IMR-90 (cell line): ENCODE data around the gene ABR. TPM values are rescaled to one million over a fixed set of nuclear protein-coding genes. Genes with fewer than 3 reads are reported as not detected.

ENCODE experiments used
- ATAC-seq: fragments of 200-7000 bp; cut with Tn5 transposase; 2 replicates; pipeline ENCODE4 v1.9.1; 2020; ENCODE audit warnings: low read depth, mild to moderate bottlenecking, moderate library complexity
- BruUV-seq: library from RNA; stranded (reverse); fragments of 400-500 nt; replicated peaks from 2 replicates; lab custom pipeline; 2021; lab: Mats Ljungman, UMichigan
- CTCF ChIA-PET: fragments of 300-600 bp; formaldehyde crosslinking; extraction: SDS; loops from one replicate; lab custom pipeline; 2021; ENCODE audit warnings: antibody characterized with exemption; lab: Yijun Ruan, JAX
- POLR2A ChIA-PET: fragments of 300-600 bp; sonication (Branson Sonifier 250); formaldehyde crosslinking; loops from one replicate; lab custom pipeline; 2022; ENCODE audit warnings: antibody characterized with exemption; ENCODE audit not compliant: unreplicated experiment; lab: Charles Lee
- DNase-seq: peaks from one replicate; pipeline ENCODE4 v3.0.0; 2013
- H2AFZ ChIP-seq: replicated peaks from 2 replicates; pipeline ENCODE3; 2013; ENCODE audit warnings: low read length, mild to moderate bottlenecking; ENCODE audit not compliant: poor library complexity
- H2AK5ac ChIP-seq: 2 replicates; pipeline ENCODE4 v1.6.1; 2013; ENCODE audit warnings: low read depth, low read length, inconsistent platforms
- H2AK9ac ChIP-seq: replicated peaks from 2 replicates; pipeline ENCODE3; 2013; ENCODE audit warnings: mild to moderate bottlenecking, low read depth, low read length, moderate library complexity; ENCODE audit not compliant: poor library complexity
- H2BK120ac ChIP-seq: 2 replicates; pipeline ENCODE4 v1.6.1; 2013; ENCODE audit warnings: low read depth, low read length, inconsistent platforms
- H2BK15ac ChIP-seq: 3 replicates; pipeline ENCODE4 v1.6.1; 2013; ENCODE audit warnings: low read depth, low read length, inconsistent platforms
- H2BK20ac ChIP-seq: 2 replicates; pipeline ENCODE4 v1.6.1; 2013; ENCODE audit warnings: low read depth, mild to moderate bottlenecking, inconsistent platforms, low read length, moderate library complexity
- H2BK5ac ChIP-seq: 2 replicates; pipeline ENCODE4 v1.6.1; 2013; ENCODE audit warnings: mild to moderate bottlenecking, low read depth, low read length, inconsistent platforms; ENCODE audit not compliant: poor library complexity, severe bottlenecking
- H3K14ac ChIP-seq: replicated peaks from 2 replicates; pipeline ENCODE4 v1.6.1; 2013; ENCODE audit warnings: low read depth, low read length, inconsistent platforms
- H3K18ac ChIP-seq: 2 replicates; pipeline ENCODE4 v1.6.1; 2013; ENCODE audit warnings: low read depth, low read length, control low read depth
- H3K23ac ChIP-seq: 2 replicates; pipeline ENCODE4 v1.6.1; 2013; ENCODE audit warnings: low read depth, low read length, inconsistent platforms
- H3K27ac ChIP-seq: 2 replicates; pipeline ENCODE4 v1.5.1; 2013; ENCODE audit warnings: mild to moderate bottlenecking, control low read depth, low read length; ENCODE audit not compliant: insufficient read depth
- H3K27me3 ChIP-seq: 2 replicates; pipeline ENCODE4 v1.6.1; 2013; ENCODE audit warnings: low read length; ENCODE audit not compliant: control insufficient read depth, insufficient read depth
- H3K36me3 ChIP-seq: 2 replicates; pipeline ENCODE4 v1.6.1; 2013; ENCODE audit warnings: low read length, mixed read lengths; ENCODE audit not compliant: control insufficient read depth, insufficient read depth
- H3K4ac ChIP-seq: 2 replicates; pipeline ENCODE4 v1.6.1; 2013; ENCODE audit warnings: low read depth, low read length, inconsistent platforms
- H3K4me1 ChIP-seq: 2 replicates; pipeline ENCODE4 v1.6.1; 2013; ENCODE audit warnings: low read length, mixed read lengths; ENCODE audit not compliant: control insufficient read depth, insufficient read depth
- H3K4me2 ChIP-seq: 2 replicates; pipeline ENCODE4 v1.6.1; 2013; ENCODE audit warnings: low read depth, mild to moderate bottlenecking, control low read depth, low read length, moderate library complexity
- H3K4me3 ChIP-seq: 2 replicates; pipeline ENCODE4 v1.5.1; 2013; ENCODE audit warnings: low read depth, mild to moderate bottlenecking, control low read depth, low read length, moderate library complexity; ENCODE audit not compliant: insufficient read depth
- H3K56ac ChIP-seq: 2 replicates; pipeline ENCODE4 v1.6.1; 2013; ENCODE audit warnings: low read length, inconsistent platforms; ENCODE audit not compliant: insufficient read depth; ENCODE audit errors: extremely low read depth
- H3K79me1 ChIP-seq, 2 experiments: 2 replicates each; pipeline ENCODE4 v1.6.1; 2013; ENCODE audit warnings: low read length in 2 of 2, inconsistent platforms in 1 of 2, low read depth in 1 of 2
- H3K9ac ChIP-seq: 2 replicates; pipeline ENCODE4 v1.6.1; 2013; ENCODE audit warnings: low read depth, low read length, control low read depth
- H3K9me1 ChIP-seq: 2 replicates; pipeline ENCODE4 v1.6.1; 2013; ENCODE audit warnings: low read length, inconsistent platforms; ENCODE audit not compliant: insufficient read depth
- H3K9me3 ChIP-seq: 2 replicates; pipeline ENCODE4 v1.6.1; 2013; ENCODE audit warnings: low read length; ENCODE audit not compliant: control insufficient read depth, insufficient read depth
- H4K20me1 ChIP-seq: 2 replicates; pipeline ENCODE4 v1.6.1; 2013; ENCODE audit warnings: low read length, inconsistent platforms; ENCODE audit not compliant: insufficient read depth
- H4K5ac ChIP-seq: 2 replicates; pipeline ENCODE4 v1.6.1; 2013; ENCODE audit warnings: mild to moderate bottlenecking, low read depth, low read length, control low read depth
- H4K8ac ChIP-seq, 2 experiments: 2 replicates each; pipeline ENCODE4 v1.6.1; 2013; ENCODE audit warnings: low read depth in 2 of 2, low read length in 2 of 2, control low read depth in 1 of 2, inconsistent platforms in 1 of 2
- H4K91ac ChIP-seq: 2 replicates; pipeline ENCODE4 v1.6.1; 2013; ENCODE audit warnings: low read depth, low read length, inconsistent platforms; ENCODE audit not compliant: insufficient read depth
- CEBPB ChIP-seq: IDR thresholded peaks from 2 replicates; pipeline ENCODE4 v1.6.1; 2012; ENCODE audit warnings: low read depth, low read length, improper control_type of control experiment
- CHD1 ChIP-seq: IDR thresholded peaks from 2 replicates; pipeline ENCODE4 v1.6.1; 2012; ENCODE audit warnings: low read depth, low read length, improper control_type of control experiment
- CTCF ChIP-seq: conservative IDR thresholded peaks from 2 replicates; pipeline ENCODE4 v1.5.1; 2012; ENCODE audit warnings: mild to moderate bottlenecking, low read depth, low read length, improper control_type of control experiment
- ELK1 ChIP-seq: fragments of 150-350 bp; IDR thresholded peaks from 2 replicates; pipeline ENCODE4 v1.6.1; 2016; ENCODE audit warnings: low read depth, mild to moderate bottlenecking, low read length, moderate library complexity, borderline replicate concordance
- FOS ChIP-seq: fragments of 150-350 bp; IDR thresholded peaks from 2 replicates; pipeline ENCODE4 v1.6.1; 2016; ENCODE audit warnings: low read depth, low read length
- MAFK ChIP-seq: IDR thresholded peaks from 2 replicates; pipeline ENCODE4 v1.6.1; 2012; ENCODE audit warnings: low read depth, low read length, improper control_type of control experiment
- MAZ ChIP-seq: IDR thresholded peaks from 2 replicates; pipeline ENCODE4 v1.6.1; 2012; ENCODE audit warnings: low read depth, mild to moderate bottlenecking, low read length, improper control_type of control experiment, moderate library complexity, borderline replicate concordance
- MXI1 ChIP-seq: IDR thresholded peaks from 2 replicates; pipeline ENCODE4 v1.6.1; 2012; ENCODE audit warnings: low read depth, mild to moderate bottlenecking, low read length, moderate library complexity, borderline replicate concordance
- NFE2L2 ChIP-seq: fragments of 150-350 bp; IDR thresholded peaks from 2 replicates; pipeline ENCODE4 v1.6.1; 2016; ENCODE audit warnings: low read depth, mild to moderate bottlenecking, low read length
- POLR2A ChIP-seq: IDR thresholded peaks from 2 replicates; pipeline ENCODE4 v1.6.1; 2012; ENCODE audit warnings: mild to moderate bottlenecking, low read depth, low read length
- RAD21 ChIP-seq: IDR thresholded peaks from 2 replicates; pipeline ENCODE4 v1.6.1; 2012; ENCODE audit warnings: low read length, improper control_type of control experiment
- RCOR1 ChIP-seq: IDR thresholded peaks from 2 replicates; pipeline ENCODE4 v1.6.1; 2012; ENCODE audit warnings: mild to moderate bottlenecking, low read length, improper control_type of control experiment; ENCODE audit not compliant: insufficient replicate concordance
- RFX5 ChIP-seq: IDR thresholded peaks from 2 replicates; pipeline ENCODE4 v1.8.0; 2012; ENCODE audit warnings: low read depth, mild to moderate bottlenecking, low read length, moderate library complexity
- SMC3 ChIP-seq: fragments of 150-350 bp; IDR thresholded peaks from 2 replicates; pipeline ENCODE4 v1.6.1; 2016; ENCODE audit warnings: low read depth, mild to moderate bottlenecking, antibody characterized with exemption, low read length, moderate library complexity
- USF2 ChIP-seq: fragments of 150-350 bp; IDR thresholded peaks from 2 replicates; pipeline ENCODE4 v1.6.1; 2017; ENCODE audit warnings: mild to moderate bottlenecking, antibody characterized with exemption, low read length, low read depth
- WGBS, 2 experiments: methylation state at CpG; one replicate each; pipeline versions ENCODE4 v1.1.5 to v1.1.7; 2013; ENCODE audit warnings: missing lambda C conversion rate in 2 of 2; ENCODE audit not compliant: insufficient read length in 1 of 2; ENCODE audit errors: extremely low coverage in 2 of 2; 5-methylcytosine and 5-hydroxymethylcytosine counted together
- dilution Hi-C: fragments of 300-500 bp; cut with HindIII; formaldehyde crosslinking; loops from one replicate; pipeline ENCODE4 v1.14.3; 2018; ENCODE audit warnings: low sequenced_read_pairs; ENCODE audit not compliant: unreplicated experiment
- in situ Hi-C: fragments of 300-500 bp; cut with MboI; formaldehyde crosslinking; loops from 3 replicates; pipeline ENCODE4 v1.14.3; 2019; ENCODE audit warnings: low sequenced_read_pairs, inconsistent platforms, mixed read lengths
- intact Hi-C: fragments of 100-400 bp; cut with micrococcal nuclease; formaldehyde crosslinking; loops from 2 replicates; pipeline ENCODE4 v1.10.0; 2022
- polyA plus RNA-seq, 3 experiments: library from polyadenylated mRNA; depleted of rRNA; stranded (reverse); fragments of >200 nt; gene quantifications; 2 replicates each; pipeline ENCODE4 v1.2.3, GENCODE V29; 2012; ENCODE audit warnings: low replicate concordance in 1 of 3
- total RNA-seq: library from RNA; depleted of rRNA; stranded (reverse); fragments of >200 nt; gene quantifications from 2 replicates; pipeline ENCODE4 v1.2.3, GENCODE V29; 2012

Gene ABR
- total and polyA plus RNA-seq, 2 of the 4 experiments (the other 2 are of a cell fraction): 28.3 to 79.7 TPM

GRCh38 chr17:1123921-1124715, 55.7 kb downstream of the ABR start:
- Histone ChIP-seq H4K5ac (no peak overlapping the region), H3K4ac (no peak overlapping the region), H4K91ac (no peak overlapping the region), H3K18ac (no peak overlapping the region), H3K27me3 (no peaks in the 10 kb centered on the region), H2BK5ac (no peak overlapping the region), H2AK9ac (peak overlapping the region; percentile 37), H3K27ac (no peak overlapping the region), H3K23ac (no peak overlapping the region), H3K56ac (no peak overlapping the region), H2BK120ac (no peak overlapping the region), H3K9ac (no peak overlapping the region), H3K9me3 (0 out of 2 replicates have a peak, but pooled peaks cover 2% of the 10 kb centered on the region), H2BK20ac (no peak overlapping the region), H3K4me3 (no peak overlapping the region), H3K9me1 (no peaks in the 10 kb centered on the region), H3K14ac (no peak overlapping the region), H3K79me1 (no peaks in the 10 kb centered on the region), H3K4me2 (no peak overlapping the region), H4K8ac (no peak overlapping the region), H2BK15ac (no peak overlapping the region), H4K20me1 (peaks cover 29% of the 10 kb centered on the region), H2AFZ (no peak overlapping the region), H2AK5ac (no peak overlapping the region), H3K4me1 (no peaks in the 10 kb centered on the region; the same call in 1 of the 2 replicates), H3K36me3 (peaks cover 21% of the 10 kb centered on the region)
- no peak for ATAC-seq
- no TSS peak for BruUV-seq
- ChIA-PET POLR2A (no interaction called here), CTCF (no interaction called here)
- DNase-seq: no peak
- WGBS, 2 experiments: 73% methylated on average over 3 of the region's 27 CpGs; no CpG with 5 or more reads in 1 of the 2 experiments
- in situ Hi-C loops: loop anchor here (10.0 kb wide), 1 partner anchor 51 kb away; the partner anchor contains the start of gene ABR
- intact Hi-C loops: loop anchor here (1.0 kb wide), 2 partner anchors 63 to 135 kb away; no protein-coding TSS in a partner anchor
- dilution Hi-C loops: no loop called here
- TF ChIP-seq MAZ: no peak
- TF ChIP-seq MXI1: no peak
- TF ChIP-seq FOS: no peak
- no peak for TF ChIP-seq USF2
- TF ChIP-seq MAFK: no peak
- TF ChIP-seq POLR2A: no peak
- TF ChIP-seq RFX5: no peak
- no peak for TF ChIP-seq CEBPB
- no peak for TF ChIP-seq RCOR1
- TF ChIP-seq RAD21: no peak
- no peak for TF ChIP-seq CHD1
- no peak for TF ChIP-seq NFE2L2
- no peak for TF ChIP-seq CTCF
- TF ChIP-seq SMC3: no peak
- TF ChIP-seq ELK1: no peak
